ENCODE results near the gene LRTM1.

GRCh38 chr3:54955941-54956340 lies 28.1 kb upstream of the LRTM1 start:
- TF ChIP-seq CTCF (IDR thresholded peaks at IDR 0.05) (no peak), POLR2A (IDR thresholded peaks at IDR 0.05) (no peak), POLR2AphosphoS5 (IDR thresholded peaks at IDR 0.05) (no peak)
